H1 (cell line): ENCODE measurements around the gene C1orf50. TPM values are rescaled to one million over a fixed set of nuclear protein-coding genes. Genes with fewer than 3 reads are reported as not detected.

Experiments
- CTCF ChIA-PET: fragments of 300-600 bp; sonication (Branson Sonifier 250); formaldehyde crosslinking; loops from one replicate; lab custom pipeline; 2021; ENCODE audit not compliant: partially characterized antibody; lab: Charles Lee
- POLR2A ChIA-PET: fragments of 300-600 bp; sonication (Branson Sonifier 250); formaldehyde crosslinking; loops from one replicate; lab custom pipeline; 2021; ENCODE audit warnings: inconsistent platforms; ENCODE audit not compliant: partially characterized antibody; lab: Charles Lee
- DNase-seq, 2 experiments: peaks; one replicate each; pipeline versions ENCODE4 v3.0.0 to v3.0.0-alpha.2; 2010 to 2022; ENCODE audit warnings: low spot score in 2 of 2, low read depth in 1 of 2, mixed read lengths in 1 of 2
- FAIRE-seq: peaks from 2 replicates; lab custom pipeline; 2011; peaks lifted over from hg19 to GRCh38; lab: Jason Lieb, UNC
- H2AFZ ChIP-seq: 2 replicates; pipeline ENCODE4 v1.8.1; 2012; ENCODE audit warnings: low read length, inconsistent platforms
- H2AK5ac ChIP-seq: 2 replicates; pipeline ENCODE4 v1.6.1; 2013; ENCODE audit warnings: low read depth, low read length
- H2BK120ac ChIP-seq: replicated peaks from 2 replicates; pipeline ENCODE3; 2013; ENCODE audit warnings: low read depth, low read length, inconsistent platforms
- H2BK12ac ChIP-seq: 2 replicates; pipeline ENCODE4 v1.6.1; 2013; ENCODE audit warnings: low read depth, low read length
- H2BK15ac ChIP-seq: 2 replicates; pipeline ENCODE4 v1.6.1; 2013; ENCODE audit warnings: low read length
- H2BK20ac ChIP-seq: 2 replicates; pipeline ENCODE4 v1.6.1; 2013; ENCODE audit warnings: low read length
- H2BK5ac ChIP-seq: 2 replicates; pipeline ENCODE4 v1.6.1; 2013; ENCODE audit warnings: low read depth, low read length
- H3K14ac ChIP-seq: 2 replicates; pipeline ENCODE4 v1.6.1; 2013; ENCODE audit warnings: inconsistent platforms; ENCODE audit not compliant: insufficient read length
- H3K18ac ChIP-seq: 2 replicates; pipeline ENCODE4 v1.6.1; 2013; ENCODE audit warnings: low read length; ENCODE audit errors: extremely low read depth
- H3K23ac ChIP-seq: 2 replicates; pipeline ENCODE4 v1.6.1; 2013; ENCODE audit warnings: inconsistent platforms; ENCODE audit not compliant: insufficient read length
- H3K23me2 ChIP-seq: 2 replicates; pipeline ENCODE4 v1.6.1; 2013; ENCODE audit warnings: low read depth, low read length
- H3K27ac ChIP-seq: 2 replicates; pipeline ENCODE4 v1.6.1; 2011; ENCODE audit warnings: low read depth, low read length, inconsistent platforms
- H3K27me3 ChIP-seq, 4 experiments: replicated peaks in 1 of 4; 1 replicate in 1 of 4; 2 replicates in 3 of 4; pipeline versions ENCODE4 v1.6.1 to v1.8.1; 2011 to 2013; ENCODE audit warnings: low read length in 3 of 4, mild to moderate bottlenecking in 3 of 4, inconsistent platforms in 2 of 4, mixed read lengths in 2 of 4, moderate library complexity in 1 of 4; ENCODE audit not compliant: control insufficient read depth in 3 of 4, insufficient read depth in 3 of 4; ENCODE audit errors: extremely low read depth in 1 of 4
- H3K36me3 ChIP-seq, 4 experiments: 2 replicates each; pipeline versions ENCODE4 v1.6.1 to v1.8.1; 2011 to 2013; ENCODE audit warnings: mild to moderate bottlenecking in 4 of 4, low read length in 3 of 4, moderate library complexity in 2 of 4, control low read depth in 1 of 4, inconsistent platforms in 1 of 4; ENCODE audit not compliant: insufficient read depth in 4 of 4, control insufficient read depth in 2 of 4
- H3K4ac ChIP-seq: replicated peaks from 2 replicates; pipeline ENCODE3; 2013; ENCODE audit warnings: low read length, low read depth, mixed read lengths, inconsistent platforms; ENCODE audit not compliant: insufficient read length
- H3K4me1 ChIP-seq, 4 experiments: replicated peaks in 1 of 4; 1 replicate in 1 of 4; 2 replicates in 3 of 4; pipeline versions ENCODE4 v1.6.1 to v1.8.1; 2011 to 2013; ENCODE audit warnings: low read length in 3 of 4, inconsistent platforms in 2 of 4, mixed read lengths in 1 of 4; ENCODE audit not compliant: insufficient read depth in 4 of 4, control insufficient read depth in 3 of 4
- H3K4me2 ChIP-seq, 2 experiments: 2 replicates each; pipeline versions ENCODE4 v1.6.1 to v1.8.1; 2011 to 2013; ENCODE audit warnings: low read depth in 2 of 2, low read length in 2 of 2, control low read depth in 1 of 2, inconsistent platforms in 1 of 2, mild to moderate bottlenecking in 1 of 2; ENCODE audit not compliant: insufficient read depth in 1 of 2
- H3K4me3 ChIP-seq, 4 experiments: fragments of 200-600, 300-600 bp in 1 of 4; sonication (generic), shearing (Covaris generic), sonication (Bioruptor Twin) in 1 of 4; 2 replicates each; pipeline versions ENCODE4 v1.5.1 to v1.8.1; 2011 to 2016; ENCODE audit warnings: low read length in 4 of 4, low read depth in 3 of 4, control low read depth in 2 of 4, inconsistent platforms in 2 of 4, mild to moderate bottlenecking in 2 of 4, mixed read lengths in 1 of 4, moderate library complexity in 1 of 4; ENCODE audit not compliant: insufficient read depth in 2 of 4; ENCODE audit errors: extremely low read depth in 1 of 4
- H3K56ac ChIP-seq: replicated peaks from 2 replicates; pipeline ENCODE3; 2013; ENCODE audit warnings: low read depth, mild to moderate bottlenecking, mixed read lengths, low read length, inconsistent platforms; ENCODE audit not compliant: insufficient read length
- H3K79me1 ChIP-seq: 2 replicates; pipeline ENCODE4 v1.6.1; 2013; ENCODE audit warnings: low read depth, low read length, control low read depth
- H3K79me2 ChIP-seq, 2 experiments: 2 replicates each; pipeline versions ENCODE4 v1.6.1 to v1.8.1; 2012 to 2013; ENCODE audit warnings: low read length in 2 of 2, mild to moderate bottlenecking in 2 of 2, inconsistent platforms in 1 of 2; ENCODE audit not compliant: insufficient read depth in 2 of 2, control insufficient read depth in 1 of 2
- H3K9ac ChIP-seq, 4 experiments: replicated peaks in 1 of 4; 1 replicate in 1 of 4; 2 replicates in 3 of 4; pipeline versions ENCODE4 v1.6.1 to v1.8.1; 2011 to 2013; ENCODE audit warnings: low read depth in 3 of 4, low read length in 3 of 4, control low read depth in 2 of 4, mild to moderate bottlenecking in 2 of 4, moderate library complexity in 2 of 4, inconsistent platforms in 1 of 4; ENCODE audit errors: extremely low read depth in 1 of 4
- H3K9me3 ChIP-seq, 2 experiments: 2 replicates each; pipeline versions ENCODE4 v1.6.1 to v1.8.1; 2012 to 2013; ENCODE audit warnings: mild to moderate bottlenecking in 2 of 2, moderate library complexity in 2 of 2, control low read depth in 1 of 2, inconsistent platforms in 1 of 2, low read depth in 1 of 2, low read length in 1 of 2, mixed read lengths in 1 of 2; ENCODE audit not compliant: insufficient read depth in 2 of 2
- H4K20me1 ChIP-seq, 2 experiments: replicated peaks in 1 of 2; 2 replicates each; pipeline versions ENCODE3 to v1.8.1; 2011 to 2013; ENCODE audit warnings: inconsistent platforms in 2 of 2, low read length in 2 of 2, mild to moderate bottlenecking in 1 of 2; ENCODE audit not compliant: insufficient read depth in 2 of 2, control insufficient read depth in 1 of 2
- H4K5ac ChIP-seq: 2 replicates; pipeline ENCODE4 v1.6.1; 2013; ENCODE audit warnings: low read length, low read depth, mixed read lengths, inconsistent platforms; ENCODE audit not compliant: insufficient read length
- H4K8ac ChIP-seq: 2 replicates; pipeline ENCODE4 v1.8.0; 2013; ENCODE audit warnings: mild to moderate bottlenecking, moderate library complexity, low read length, inconsistent platforms; ENCODE audit not compliant: insufficient read depth; ENCODE audit errors: extremely low read depth
- H4K91ac ChIP-seq: replicated peaks from 2 replicates; pipeline ENCODE3; 2013; ENCODE audit warnings: low read length, mixed read lengths, inconsistent platforms; ENCODE audit not compliant: insufficient read length
- BCL11A ChIP-seq, 2 experiments: IDR thresholded peaks; one replicate each; pipeline ENCODE4 v1.6.1; 2011; ENCODE audit warnings: low read depth in 2 of 2, low read length in 2 of 2, mild to moderate bottlenecking in 2 of 2
- POLR2AphosphoS5 ChIP-seq: IDR thresholded peaks from 2 replicates; pipeline ENCODE4 v1.6.1; 2011; ENCODE audit warnings: low read depth, low read length
- WGBS, 2 experiments: shearing (Covaris generic) in 1 of 2; methylation state at CpG; one replicate each; pipeline versions ENCODE4 v1.1.6 to v1.1.7; 2013 to 2015; ENCODE audit warnings: low lambda C conversion rate in 2 of 2, mixed read lengths in 2 of 2, inconsistent platforms in 1 of 2, low coverage in 1 of 2, missing lambda C conversion rate in 1 of 2; ENCODE audit not compliant: insufficient replicate concordance in 2 of 2, insufficient coverage in 1 of 2, insufficient read length in 1 of 2; ENCODE audit errors: extremely low coverage in 1 of 2, missing lambda C conversion rate in 1 of 2; 5-methylcytosine and 5-hydroxymethylcytosine counted together
- polyA plus RNA-seq, 7 experiments: library from polyadenylated mRNA; depleted of rRNA in 3 of 7; stranded (reverse) in 5 of 7; unstranded in 2 of 7; fragments of >200 nt in 5 of 7; fragments of 200-250 nt in 2 of 7; gene quantifications; 1 replicate in 5 of 7; 2 replicates in 1 of 7; 4 replicates in 1 of 7; pipeline versions ENCODE4 v1.2.1 to v1.2.3, GENCODE V29; 2011 to 2013; ENCODE audit warnings: missing spikeins in 2 of 7, mixed read lengths in 2 of 7
- total RNA-seq: library from RNA; stranded (reverse); fragmentation: NEBNext Ultra II Directional; extraction: Animal tissue kit (Norgen Biotek cat#: 25700); gene quantifications from 2 replicates; pipeline ENCODE4 v1.2.1, GENCODE V29; 2021

C1orf50 gene
- total and polyA plus RNA-seq, 2 of the 8 experiments (the other 6 are each of a cell fraction or from before 2014, with no cell fraction given) = 3.2 to 7.1 TPM

DNA sequence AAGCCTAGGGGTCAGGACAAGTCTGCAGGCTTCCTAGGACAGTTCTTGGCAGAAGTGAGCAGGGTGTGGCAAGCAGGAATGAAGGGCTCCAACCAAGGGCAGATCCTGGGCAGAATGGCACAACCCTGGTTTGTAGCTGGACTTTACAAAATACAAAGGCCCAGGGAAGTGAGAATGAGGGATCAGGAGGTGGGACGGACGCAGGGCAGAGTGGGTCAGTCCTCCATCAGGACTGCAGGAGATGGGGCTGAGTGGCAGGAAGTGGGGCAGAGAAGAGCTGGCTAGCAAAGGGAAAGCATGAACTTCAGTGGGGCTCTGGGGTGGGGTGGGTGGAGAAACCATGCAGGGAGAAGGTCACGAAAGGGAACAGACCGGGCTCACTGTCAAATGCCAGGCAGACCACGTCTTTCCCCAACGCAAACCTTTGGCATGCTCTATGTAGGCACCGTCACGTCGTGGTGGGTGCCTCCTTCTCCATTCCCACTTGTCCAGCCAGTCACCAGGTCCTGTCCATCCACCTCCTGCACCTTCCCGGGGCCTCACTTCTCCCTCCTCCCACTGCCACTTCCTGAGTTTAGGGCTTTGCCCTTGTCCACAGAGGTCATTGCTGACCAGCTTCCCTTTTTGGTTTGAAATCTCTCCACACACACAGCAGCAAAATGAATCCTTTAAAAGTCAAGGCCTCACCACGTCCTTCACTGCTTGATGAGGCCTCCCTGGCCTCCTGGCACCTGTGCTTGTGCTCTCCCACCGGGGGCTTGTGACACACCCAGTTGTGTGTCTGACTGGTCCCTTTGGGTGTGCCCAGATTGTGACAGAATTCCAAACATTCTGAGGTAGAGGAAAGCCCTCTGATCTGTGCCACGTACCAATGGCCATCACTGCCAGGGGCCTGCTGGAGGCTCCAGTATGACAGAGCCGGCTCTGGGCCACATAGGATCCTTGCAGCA is 18.3 kb upstream of the C1orf50 start:
- Histone ChIP-seq H2AK5ac (no peak overlapping the region), H3K9me3 (peaks cover 4 to 9% of the 10 kb centered on the region in 2 experiments; a peak in 3 of 4 replicates), H3K36me3 (peaks cover 19 to 49% (median 29%) of the 10 kb centered on the region in 4 experiments), H2BK15ac (no peak overlapping the region), H3K4me1 (no peaks in the 10 kb centered on the region; a peak in 1 of 7 replicates), H3K4me2 (no peak overlapping the region), H3K23ac (no peak overlapping the region), H3K4ac (no peak overlapping the region), H3K4me3 (no peak overlapping the region), H2AFZ (no peak overlapping the region), H2BK120ac (no peak overlapping the region), H3K27me3 (no peaks in the 10 kb centered on the region), H3K23me2 (no peaks in the 10 kb centered on the region), H4K8ac (no peak overlapping the region), H2BK20ac (no peak overlapping the region), H3K79me2 (no peaks in the 10 kb centered on the region), H3K27ac (no peak overlapping the region), H3K18ac (no peak overlapping the region), H3K14ac (no peak overlapping the region), H3K79me1 (no peaks in the 10 kb centered on the region), H2BK12ac (no peak overlapping the region), H4K20me1 (peaks cover 0 to 4% of the 10 kb centered on the region in 2 experiments), H4K91ac (no peak overlapping the region), H2BK5ac (no peak overlapping the region), H3K56ac (no peak overlapping the region), H4K5ac (no peak overlapping the region), H3K9ac (no peak overlapping the region)
- CTCF ChIA-PET = interaction anchor here (0.5 to 9.8 kb wide), 8 partner anchors 9 to 170 kb away, joined by 3 to 77 read pairs (median 4); no protein-coding TSS in a partner anchor
- DNase-seq (no peak), FAIRE-seq (no peak)
- TF ChIP-seq BCL11A (IDR thresholded peaks at IDR 0.05; ENCODE audit: low read depth in 2 of 2, low read length in 2 of 2) = no peak
- TF ChIP-seq POLR2AphosphoS5 = no peak
- POLR2A ChIA-PET = interaction anchor here (1.4 to 1.8 kb wide), 3 partner anchors 9 to 66 kb away, joined by 4 to 5 read pairs (median 4); partner anchors contain the start of genes C1orf50, CLDN19, P3H1 and YBX1
- WGBS, 2 experiments = 88% methylated on average over 14 of the region's 14 CpGs; no CpG with 5 or more reads in 1 of the 2 experiments
